Measurements from ENCODE around the gene VIT.

The VIT gene

GRCh38 chr2:36831185-36831584 lies 134.7 kb downstream of the VIT start:
- no peak for TF ChIP-seq CTCF (IDR thresholded peaks at IDR 0.05)
- Histone ChIP-seq H3K36me3 (no peaks in the 10 kb centered on the region), H3K9me3 (no peaks in the 10 kb centered on the region), H3K27me3 (no peaks in the 10 kb centered on the region), H3K4me3 (no peak overlapping the region), H3K27ac (no peak overlapping the region), H3K4me1 (no peaks in the 10 kb centered on the region)
- DNase-seq = no peak
- intact Hi-C loops (cut with DNase I; ENCODE audit: low total_unique reads) = no loop called here

- H3K36me3 ChIP-seq = no peaks in the 10 kb centered on the region
- H3K27me3 ChIP-seq = no peaks in the 10 kb centered on the region
- no peak overlapping the region for H3K27ac ChIP-seq
- no peaks in the 10 kb centered on the region for H3K9me3 ChIP-seq
- H3K4me3 ChIP-seq = no peak overlapping the region
- intact Hi-C loops (cut with DNase I; ENCODE audit: low total_unique reads) = no loop called here
- TF ChIP-seq CTCF (IDR thresholded peaks at IDR 0.05) = no peak
- no peak for DNase-seq
- H3K4me1 ChIP-seq = no peaks in the 10 kb centered on the region
Observed at GRCh38 chr2:36834203-36834602, 137.7 kb downstream of the VIT start.

GRCh38 chr2:36834731-36835524 lies 138.4 kb downstream of the VIT start:
- Histone ChIP-seq H3K27ac (no peak overlapping the region), H3K4me1 (no peaks in the 10 kb centered on the region), H3K9me3 (no peaks in the 10 kb centered on the region), H3K36me3 (no peaks in the 10 kb centered on the region), H3K4me3 (no peak overlapping the region), H3K27me3 (no peaks in the 10 kb centered on the region)
- DNase-seq = no peak
- intact Hi-C loops (cut with DNase I; ENCODE audit: low total_unique reads) = no loop called here
- TF ChIP-seq CTCF (IDR thresholded peaks at IDR 0.05) = no peak

- no peak for TF ChIP-seq CTCF (IDR thresholded peaks at IDR 0.05)
- Histone ChIP-seq H3K27ac (no peak overlapping the region), H3K9me3 (no peaks in the 10 kb centered on the region), H3K4me1 (no peaks in the 10 kb centered on the region), H3K36me3 (no peaks in the 10 kb centered on the region), H3K4me3 (no peak overlapping the region), H3K27me3 (no peaks in the 10 kb centered on the region)
- intact Hi-C loops (cut with DNase I; ENCODE audit: low total_unique reads) = no loop called here
- no peak for DNase-seq
Observed at GRCh38 chr2:36839976-36840617, 143.6 kb downstream of the VIT start.

- no peak overlapping the region for H3K27ac ChIP-seq
- no peaks in the 10 kb centered on the region for H3K4me1 ChIP-seq
- H3K27me3 ChIP-seq = no peaks in the 10 kb centered on the region
- no peak for DNase-seq
- intact Hi-C loops (cut with DNase I; ENCODE audit: low total_unique reads) = no loop called here
- H3K4me3 ChIP-seq = no peak overlapping the region
- H3K36me3 ChIP-seq = peaks cover 9 to 17% (median 12%) of the 10 kb centered on the region in 3 donors
- H3K9me3 ChIP-seq = no peaks in the 10 kb centered on the region
- no peak for TF ChIP-seq CTCF (IDR thresholded peaks at IDR 0.05)
Observed at GRCh38 chr2:36843838-36844237, 147.3 kb downstream of the VIT start.
